Measurements from ENCODE around the gene DTHD1.

The DTHD1 gene

DNA sequence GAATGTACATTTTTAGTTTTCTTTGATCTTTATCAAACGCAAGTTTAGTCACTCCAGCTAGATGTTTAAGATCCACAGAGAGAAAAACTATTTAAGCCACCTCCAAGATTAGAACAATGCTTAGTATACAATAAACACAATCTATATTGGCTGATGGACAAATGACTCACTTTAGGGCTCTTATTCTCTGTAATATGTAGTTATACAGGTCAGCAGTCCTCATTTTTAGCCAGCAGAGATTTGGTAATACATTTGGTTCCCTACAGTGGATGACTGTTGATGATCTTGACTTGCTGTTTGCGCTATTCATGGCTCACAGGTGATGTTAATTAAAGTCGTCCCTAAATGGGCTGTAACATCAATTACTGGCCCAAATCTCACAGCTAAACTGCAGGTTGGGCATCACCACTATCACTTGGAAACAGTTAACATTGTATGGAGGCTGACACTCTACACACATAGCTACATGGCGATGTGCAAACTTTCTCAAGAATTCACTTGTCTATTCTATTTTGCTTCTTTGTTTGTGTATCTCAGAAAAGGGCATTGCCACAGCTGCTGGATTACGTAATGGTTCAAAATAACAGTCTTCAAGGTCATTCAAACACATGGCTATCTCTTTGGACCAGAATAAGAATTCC is 11.8 kb upstream of the DTHD1 start:
- no peak for DNase-seq (ENCODE audit: low spot score)

DNA sequence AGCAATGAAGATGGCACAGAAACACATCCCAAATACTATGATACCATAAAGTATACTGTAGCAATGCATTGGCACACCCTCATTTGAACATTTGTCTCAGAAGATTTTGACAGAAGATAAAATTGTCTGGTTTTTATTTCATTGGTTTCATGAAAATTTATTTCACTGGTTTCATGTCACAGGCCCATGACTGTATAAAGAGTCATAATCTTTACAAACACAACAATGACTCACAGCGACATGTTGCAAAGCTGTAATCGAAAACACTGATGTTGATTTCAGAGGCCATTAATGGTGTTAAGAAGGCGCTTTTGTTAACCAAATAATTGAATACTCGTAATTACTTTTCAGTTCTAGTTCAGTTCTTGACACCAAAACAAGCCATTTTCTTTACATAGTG is 8.1 kb upstream of the DTHD1 start:
- DNase-seq (ENCODE audit: low spot score) = no peak

DNA sequence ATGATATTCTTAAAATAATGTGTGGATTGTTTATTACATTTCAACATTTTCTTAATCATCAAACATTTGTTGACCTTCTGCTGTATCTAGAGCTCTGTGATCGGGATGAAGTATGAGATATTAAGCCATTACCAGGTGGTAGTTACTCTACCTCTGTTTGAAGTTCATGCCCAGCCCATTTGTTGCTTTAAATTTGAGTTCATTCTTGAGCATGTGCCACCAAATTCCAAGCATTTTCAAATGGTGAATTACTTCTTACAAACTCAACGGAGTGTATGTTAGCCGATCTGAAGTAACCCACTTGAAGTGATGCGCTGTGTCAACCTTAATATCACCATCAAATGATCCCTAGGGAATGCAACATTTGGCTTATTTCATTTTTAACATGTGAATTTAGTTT is 7.3 kb upstream of the DTHD1 start:
- no peak for DNase-seq (ENCODE audit: low spot score)

DNA sequence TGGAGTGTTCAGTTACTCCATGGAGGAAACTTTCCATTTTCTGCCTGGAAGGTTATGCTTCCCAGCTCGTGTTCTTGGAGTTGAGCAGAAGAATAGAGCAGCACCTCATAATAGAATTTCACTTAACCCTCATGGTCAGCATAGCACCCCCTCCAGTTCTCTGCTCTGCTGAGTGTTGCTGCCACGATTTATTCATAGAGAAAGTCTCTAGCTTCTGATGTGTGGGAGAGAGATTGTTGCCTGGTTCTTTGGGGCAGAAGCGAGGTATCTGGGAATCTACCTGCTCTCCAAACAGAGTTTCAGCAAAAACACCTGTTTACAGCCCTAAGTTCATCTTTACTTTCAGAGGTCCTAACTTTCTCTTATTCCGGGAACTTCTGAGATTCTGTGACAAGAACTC is 3.9 kb upstream of the DTHD1 start:
- DNase-seq (ENCODE audit: low spot score) = no peak

DNA sequence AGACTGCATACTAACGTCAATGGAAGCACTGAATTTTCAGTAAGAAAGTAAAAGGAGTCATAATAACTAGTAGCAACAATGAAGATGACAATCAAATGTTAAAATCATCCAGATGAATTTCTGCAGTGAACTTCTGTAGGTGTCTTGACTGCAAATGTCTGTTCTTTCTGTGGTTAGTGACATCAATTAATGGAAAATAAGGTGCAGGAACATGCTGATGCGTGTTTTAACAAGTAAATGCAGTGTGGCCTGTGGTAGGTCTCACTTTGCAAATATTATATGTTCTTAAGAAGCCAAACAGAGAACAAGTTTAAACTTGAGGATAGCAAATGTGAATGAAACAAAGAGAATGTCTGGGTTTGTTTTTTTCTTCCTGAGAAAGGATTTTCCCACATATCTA is 2.6 kb upstream of the DTHD1 start:
- DNase-seq (ENCODE audit: low spot score) = no peak

DNA sequence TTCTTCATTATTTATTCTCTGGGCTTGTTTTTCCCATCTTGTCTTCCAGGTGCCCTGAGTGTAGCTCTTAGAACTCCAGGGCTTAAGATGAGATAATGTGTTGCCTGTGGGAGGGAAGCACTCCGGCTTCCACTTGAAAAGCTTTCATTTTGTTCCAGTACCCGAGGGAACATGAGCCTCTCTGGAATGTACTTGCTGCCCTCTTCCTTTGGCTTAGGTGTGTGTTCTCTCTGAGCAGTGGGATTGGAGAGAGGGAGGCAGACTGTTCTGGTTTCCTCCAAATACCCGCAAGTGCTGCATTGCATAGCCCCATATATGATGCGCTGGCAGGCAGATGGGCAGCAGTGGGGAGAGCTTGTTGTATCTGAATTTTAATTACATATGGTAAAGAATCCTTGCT is 861 bp upstream of the DTHD1 start:
- no peak for DNase-seq (ENCODE audit: low spot score)

DNA sequence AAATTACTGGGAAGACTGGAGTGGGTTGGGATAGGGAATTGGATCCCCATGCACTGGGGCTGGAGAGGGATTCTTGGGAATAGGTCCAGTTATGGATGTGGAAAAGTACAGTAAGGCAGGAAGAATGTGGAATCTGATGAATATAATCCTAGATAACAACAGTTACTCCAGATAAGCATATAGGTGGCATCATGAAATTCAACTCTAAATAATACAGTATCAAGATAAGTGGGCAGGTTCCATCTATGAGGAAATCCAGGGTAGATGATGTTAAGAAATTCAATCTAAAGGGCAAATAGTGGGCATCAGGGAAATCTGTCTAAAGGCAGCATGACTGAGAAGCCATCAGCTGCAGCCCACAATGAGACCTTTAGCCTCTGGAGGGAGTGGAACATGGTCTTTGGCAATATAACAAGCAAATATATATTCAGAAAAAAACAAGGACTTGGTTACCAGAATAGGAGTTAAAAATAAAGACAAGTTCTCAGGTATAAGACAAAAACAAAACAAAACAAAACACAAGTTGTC is 1.2 kb downstream of the DTHD1 start:
- DNase-seq (ENCODE audit: low spot score) = no peak

DNA sequence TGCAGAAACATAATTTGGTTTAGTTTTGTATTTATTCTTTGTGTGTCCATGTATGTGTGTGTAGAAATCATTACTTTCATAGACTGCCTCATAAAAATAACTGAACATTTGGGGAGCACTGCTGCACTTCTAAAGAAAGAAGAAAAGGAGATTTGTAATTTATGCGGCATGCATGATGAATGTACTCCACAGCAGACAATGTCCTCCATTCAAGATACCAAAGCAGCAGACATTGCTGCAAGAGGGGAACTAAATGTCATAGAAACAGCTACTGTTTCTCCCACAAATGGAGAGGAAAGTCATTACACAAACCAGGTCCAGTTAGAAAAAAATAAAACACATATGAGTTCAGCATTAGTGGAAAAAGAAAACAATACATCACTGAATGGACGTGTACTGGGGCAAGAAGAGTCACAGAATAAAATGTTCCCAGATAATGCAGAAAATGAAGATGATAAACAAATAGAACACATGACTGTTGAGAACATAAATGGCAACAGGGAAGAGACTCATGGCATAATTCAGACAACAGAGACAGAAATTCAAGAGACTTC is 2.6 kb downstream of the DTHD1 start:
- no peak for DNase-seq (ENCODE audit: low spot score)

DNA sequence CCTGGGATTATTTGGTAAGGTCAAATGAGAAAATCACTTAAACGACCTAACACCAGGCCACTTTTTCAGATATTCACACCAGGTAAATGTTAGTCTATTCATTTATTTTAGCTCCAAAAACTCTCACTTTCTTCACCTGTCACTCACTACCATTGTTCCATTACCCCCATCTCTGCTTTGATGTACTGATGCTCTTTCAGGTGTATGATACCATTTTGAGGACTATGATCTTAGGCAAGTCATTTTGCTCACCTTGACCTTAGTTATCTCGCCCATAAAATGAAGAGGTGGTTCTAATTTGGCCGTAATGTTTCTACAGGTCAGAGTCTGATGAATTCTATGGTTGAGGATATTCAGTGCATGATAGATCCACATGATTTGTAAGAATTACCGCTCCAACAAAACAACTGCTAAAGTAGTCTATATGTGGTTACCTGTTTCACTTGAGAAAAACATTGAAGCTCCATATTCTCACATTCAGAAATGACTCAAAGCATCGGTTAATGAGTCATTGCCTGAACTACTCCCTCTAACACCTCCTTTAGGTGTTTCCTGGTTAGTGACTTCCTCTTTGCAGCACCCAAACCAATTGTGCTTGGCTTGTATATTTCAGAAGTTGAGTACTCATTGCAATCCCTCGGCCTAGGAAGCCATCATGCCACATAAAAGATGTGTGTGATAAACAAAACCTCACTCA is 4.5 kb downstream of the DTHD1 start:
- no peak for DNase-seq (ENCODE audit: low spot score)

DNA sequence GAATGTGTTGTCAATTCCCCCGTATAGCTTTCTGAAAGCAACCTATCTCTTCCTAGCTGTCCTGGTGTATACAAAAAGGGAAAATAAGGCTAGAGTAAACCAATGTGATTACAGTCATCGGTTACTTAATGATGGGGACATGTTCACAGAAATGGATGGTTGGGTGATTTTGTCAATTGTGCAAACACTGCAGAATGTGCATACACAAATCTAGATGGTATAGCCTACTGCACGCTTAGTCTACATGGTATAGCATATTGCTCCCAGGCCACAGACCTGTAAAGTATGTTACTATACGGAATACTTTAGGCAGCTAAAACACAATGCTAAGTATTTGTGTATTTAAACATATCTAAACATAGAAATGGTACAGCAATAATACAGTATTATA is 5.1 kb downstream of the DTHD1 start:
- DNase-seq (ENCODE audit: low spot score) = no peak

DNA sequence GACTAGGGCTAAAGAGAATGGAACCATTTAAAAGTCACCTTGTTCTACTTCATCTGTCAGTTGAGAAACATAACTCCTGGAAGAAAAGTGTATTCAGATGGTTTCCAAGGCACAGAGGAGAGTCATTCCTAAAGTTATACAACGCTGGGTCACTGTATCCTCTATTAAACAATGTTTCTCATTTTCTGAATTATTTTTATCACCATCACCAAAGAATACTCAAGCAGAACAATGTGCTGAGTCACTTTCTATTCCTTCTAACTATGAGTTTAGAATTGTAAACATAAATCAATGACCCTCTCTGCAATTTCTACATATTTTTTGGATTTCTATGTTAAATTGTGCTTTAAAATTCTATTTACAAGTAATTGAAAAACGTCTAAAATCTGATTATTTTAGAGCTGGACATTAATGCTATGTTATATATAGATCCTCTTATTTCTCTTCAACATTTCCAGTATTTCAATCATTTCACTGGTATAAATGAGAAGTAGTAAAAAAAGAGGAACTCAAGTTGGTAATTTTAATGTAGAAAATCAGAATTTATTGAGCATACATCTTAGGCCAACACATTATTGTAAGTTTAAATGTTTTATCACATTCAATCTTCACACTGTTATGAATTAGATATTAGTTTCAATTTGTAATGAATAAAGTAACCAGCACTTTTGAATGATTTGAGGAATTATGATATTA is 7.5 kb downstream of the DTHD1 start:
- DNase-seq (ENCODE audit: low spot score) = no peak

DNA sequence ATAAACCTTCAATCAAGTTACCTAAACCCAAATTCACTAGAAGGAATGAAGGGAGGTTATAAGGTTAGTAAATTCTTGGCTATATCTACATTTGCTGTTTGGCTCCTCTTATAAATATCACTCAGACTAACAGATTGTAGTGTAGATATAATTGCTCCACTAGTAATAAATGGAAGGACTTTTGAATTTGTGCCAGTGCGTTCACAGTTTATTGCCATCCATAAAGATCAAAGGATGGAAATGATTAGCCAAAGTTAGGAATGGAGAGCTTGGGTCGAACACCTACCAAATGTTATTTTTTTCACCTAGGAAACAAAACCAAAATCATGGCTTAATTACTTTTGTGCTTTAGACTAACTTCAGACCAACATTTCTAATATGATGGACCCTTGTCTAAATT is 9.2 kb downstream of the DTHD1 start:
- no peak for DNase-seq (ENCODE audit: low spot score)

DNA sequence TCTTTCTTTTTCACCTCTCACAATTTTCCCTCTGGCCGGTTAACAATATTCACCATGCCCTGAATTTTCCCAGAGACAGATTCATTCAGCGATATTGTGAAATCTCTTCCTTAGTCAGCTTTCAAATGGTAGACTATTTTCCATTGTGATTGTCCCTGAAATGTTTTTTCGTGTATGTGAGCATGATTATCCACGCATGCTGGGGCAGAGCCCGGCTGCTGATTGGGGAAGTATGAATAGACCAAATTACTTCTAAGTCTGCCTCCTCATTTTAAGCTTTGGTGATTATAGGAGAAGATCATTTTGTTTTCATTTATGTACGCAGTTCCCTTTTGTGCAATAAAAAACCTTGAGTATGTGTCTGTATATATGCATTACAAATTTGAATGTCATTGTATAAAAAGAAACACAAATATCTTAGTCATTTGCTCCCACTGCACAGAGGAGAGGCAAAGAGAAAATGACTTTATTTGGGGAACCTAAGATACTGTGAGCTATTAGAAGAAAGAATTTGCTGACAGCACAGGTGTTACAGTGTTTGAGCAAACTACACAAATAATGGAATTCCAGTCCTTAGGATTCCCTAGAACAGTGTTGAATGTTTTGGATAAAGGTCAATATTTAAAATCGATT is 11.3 kb downstream of the DTHD1 start:
- DNase-seq (ENCODE audit: low spot score) = no peak

DNA sequence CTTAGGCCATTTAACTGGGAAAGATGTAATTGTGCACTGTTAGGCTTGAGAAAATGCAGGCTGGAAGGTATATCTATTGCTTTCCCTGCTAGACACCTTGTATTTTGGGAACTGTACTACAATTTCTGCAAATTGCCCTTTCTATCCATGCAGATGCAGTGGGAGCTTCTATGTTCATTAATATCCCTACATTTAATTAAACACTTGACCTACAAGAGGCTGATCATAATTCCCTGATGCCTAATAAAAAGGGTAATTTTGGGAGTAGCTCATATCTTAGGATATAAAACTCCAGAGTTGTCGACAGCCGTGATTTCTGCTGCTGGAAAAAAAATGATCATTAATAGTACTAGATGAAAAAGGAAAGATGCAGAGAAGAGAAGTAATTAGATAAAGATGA is 19.7 kb downstream of the DTHD1 start:
- DNase-seq (ENCODE audit: low spot score) = no peak

DNA sequence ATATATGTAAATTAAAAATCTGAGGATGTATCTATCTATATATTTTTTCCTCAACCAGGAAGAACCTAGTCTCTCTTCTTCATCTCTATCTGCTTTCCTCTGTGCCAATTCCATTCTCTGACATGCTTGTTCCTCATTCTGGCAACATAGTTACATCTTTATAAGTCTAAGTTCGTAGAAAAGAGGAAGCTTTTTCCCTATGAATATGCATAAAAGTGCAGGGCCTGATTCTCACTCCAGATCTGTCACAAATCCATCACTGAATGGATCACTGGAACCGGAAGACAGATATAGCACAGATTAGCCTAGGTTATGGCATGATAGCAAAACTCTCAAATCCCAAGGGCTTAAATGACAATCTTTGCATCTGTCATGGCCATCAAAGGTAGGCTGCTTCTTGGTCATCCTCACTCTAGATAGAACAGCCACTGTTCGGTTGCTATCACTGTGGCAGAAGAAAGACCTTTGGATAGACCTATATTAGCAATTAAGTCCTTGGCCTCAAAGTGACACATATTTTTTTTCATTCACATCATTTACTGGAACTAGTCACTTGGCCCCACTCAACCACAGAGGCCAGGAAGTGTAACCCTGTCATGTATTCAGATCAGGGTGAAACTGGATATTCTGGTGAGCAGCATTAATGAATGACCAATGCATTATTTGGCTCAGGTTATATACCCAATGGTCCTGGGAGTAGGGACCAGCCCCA is 22.2 kb downstream of the DTHD1 start:
- no peak for DNase-seq (ENCODE audit: low spot score)

DNA sequence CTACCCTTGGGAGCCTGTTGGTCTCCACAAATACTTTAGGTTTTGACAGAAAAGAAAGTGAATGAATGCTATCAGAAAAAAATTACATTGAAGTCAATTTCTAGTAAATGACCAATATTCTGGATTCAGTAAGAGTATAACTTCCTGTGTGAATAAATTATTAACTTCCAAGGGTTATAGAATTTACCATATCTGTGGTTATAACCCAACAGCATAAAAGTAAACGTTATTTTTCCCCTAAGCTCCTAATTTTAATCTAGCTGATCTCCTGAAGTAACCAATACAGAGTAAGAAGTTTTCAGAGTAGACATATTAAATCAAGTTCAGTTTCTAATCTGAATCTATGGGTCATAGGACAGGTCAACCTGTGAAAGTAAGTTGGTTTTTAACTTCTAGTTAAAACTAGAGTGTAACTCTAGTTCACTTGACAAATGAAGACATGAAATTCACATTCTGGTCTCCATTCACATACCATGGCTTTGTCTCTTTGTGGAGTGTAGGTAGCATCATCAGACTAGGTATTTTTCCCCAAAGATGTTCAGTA is 22.8 kb downstream of the DTHD1 start:
- no peak for DNase-seq (ENCODE audit: low spot score)

DNA sequence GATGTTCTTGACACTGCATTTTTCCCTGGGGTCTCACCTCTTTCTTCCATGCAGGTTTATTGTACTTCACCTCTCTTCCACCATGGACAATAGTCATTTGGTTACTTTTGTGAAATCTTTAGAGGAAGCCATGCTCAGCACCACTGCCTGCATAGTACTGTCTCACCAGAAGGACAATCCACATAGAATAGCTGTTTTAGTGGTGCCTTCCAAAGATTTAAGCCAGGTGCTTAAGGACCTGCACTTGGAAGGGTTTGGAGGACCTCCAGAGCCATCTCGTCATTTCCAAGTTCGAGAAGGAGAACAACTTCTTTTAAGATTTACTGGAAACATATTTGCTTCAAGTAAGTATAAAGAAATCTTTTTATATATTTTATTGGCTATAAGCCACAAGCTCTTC is 26.7 kb downstream of the DTHD1 start:
- no peak for DNase-seq (ENCODE audit: low spot score)

DNA sequence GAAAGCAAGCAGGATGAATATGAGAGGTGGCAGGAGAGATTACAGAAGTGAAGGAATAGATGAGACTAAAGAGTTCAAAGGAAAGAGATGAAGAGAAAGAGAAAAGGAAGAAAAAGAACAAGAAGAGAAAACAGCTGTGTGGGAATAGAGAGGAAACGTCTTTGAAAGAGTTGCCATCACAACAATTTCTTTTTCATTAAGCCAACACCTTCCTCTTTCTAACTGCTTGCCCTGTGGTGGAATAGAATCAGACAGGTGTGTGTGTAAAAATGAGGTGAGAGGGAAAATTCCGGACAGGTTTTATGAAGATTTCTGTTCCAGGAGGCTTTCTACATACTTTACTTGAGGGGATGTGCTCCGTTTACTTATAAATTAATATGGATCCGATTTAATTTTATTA is 28.8 kb downstream of the DTHD1 start:
- DNase-seq (ENCODE audit: low spot score) = no peak

DNA sequence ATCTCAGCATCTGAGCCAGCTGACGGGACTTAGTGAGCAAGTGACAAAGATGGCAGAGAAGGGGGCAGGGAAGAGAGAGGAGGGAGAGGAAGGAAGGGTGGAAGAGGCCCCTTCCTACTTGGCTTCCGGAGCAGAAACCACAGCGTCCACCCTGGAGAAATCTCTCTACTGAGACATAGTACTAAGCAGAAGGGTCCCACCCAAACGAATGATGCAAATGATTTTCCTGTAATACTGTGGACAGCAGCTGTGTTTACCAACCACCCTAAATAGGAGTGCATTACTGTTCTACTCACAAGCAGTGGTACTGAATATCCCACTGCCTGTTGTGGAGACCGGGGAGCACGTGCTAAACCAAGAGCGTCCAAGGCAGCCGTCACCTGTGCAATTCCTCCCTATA is 29.4 kb downstream of the DTHD1 start:
- DNase-seq (ENCODE audit: low spot score) = no peak

DNA sequence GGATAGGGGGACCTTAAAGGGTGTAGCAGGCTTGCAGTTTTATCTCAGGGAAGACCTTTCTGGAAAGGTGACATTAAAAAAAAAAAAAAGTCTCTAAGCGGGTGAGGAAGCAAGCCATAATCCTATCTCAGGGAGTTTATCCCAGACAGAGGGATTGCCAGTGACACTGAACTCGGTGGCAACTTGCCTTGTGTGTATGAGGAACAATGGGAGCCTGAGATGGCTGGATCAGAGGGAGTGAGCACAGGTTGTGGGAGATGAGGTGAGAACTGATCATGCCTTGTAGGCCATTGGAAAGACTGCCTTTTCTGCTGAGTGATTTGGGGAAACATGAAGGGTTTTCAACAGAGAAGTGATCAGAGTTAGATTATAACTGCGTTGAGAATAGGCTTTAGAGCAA is 31.1 kb downstream of the DTHD1 start:
- DNase-seq (ENCODE audit: low spot score) = no peak

DNA sequence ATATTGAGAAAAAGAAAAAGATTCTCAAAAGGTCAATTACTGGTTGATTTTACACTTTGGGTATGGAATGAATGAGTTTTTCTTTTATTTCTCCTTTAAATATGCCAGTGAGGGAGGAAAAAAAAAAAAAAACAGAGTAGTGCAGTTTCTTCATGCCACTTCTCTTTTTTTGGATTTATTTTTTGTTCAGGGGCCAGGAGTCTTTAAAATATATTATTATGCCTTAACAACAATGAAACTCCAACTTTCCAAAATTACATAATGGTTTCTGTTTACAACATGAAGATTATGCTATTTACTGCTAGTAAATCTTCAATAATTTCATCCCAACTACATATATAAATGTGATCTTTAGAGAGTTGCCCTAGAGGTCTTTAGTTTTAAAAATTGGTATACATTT is 31.9 kb downstream of the DTHD1 start:
- no peak for DNase-seq (ENCODE audit: low spot score)

DNA sequence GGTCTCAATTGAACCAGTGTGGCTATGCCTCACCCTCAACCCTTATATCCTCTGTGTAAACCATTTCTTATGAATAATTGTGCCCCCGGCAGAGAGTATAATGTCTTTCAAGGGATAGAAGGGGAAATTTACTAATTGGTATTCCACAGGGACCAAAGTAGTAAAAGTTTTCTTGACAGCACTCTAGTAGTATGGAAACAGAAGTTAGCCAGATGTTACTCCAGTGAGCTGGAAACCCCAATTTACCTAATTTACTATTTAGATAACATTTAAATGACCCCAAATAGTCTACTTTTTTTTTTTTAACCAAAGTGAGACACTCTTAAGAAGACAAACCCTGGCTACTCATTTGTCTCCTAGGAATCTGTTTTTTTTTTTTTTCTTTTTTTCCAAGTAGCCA is 32.3 kb downstream of the DTHD1 start:
- no peak for DNase-seq (ENCODE audit: low spot score)

Data from AG20443 (cell line).